Measurements from ENCODE around the gene SUMO1. TPM values are rescaled to one million over a fixed set of nuclear protein-coding genes. Genes with fewer than 3 reads are reported as not detected.

The SUMO1 gene
- total and polyA plus RNA-seq, 7 experiments from 2014 or later, result 48.1 to 186 (median 66.3) TPM

GRCh38 chr2:202164411-202164810, 74.0 kb downstream of the SUMO1 start:
- no peaks in the 10 kb centered on the region for H3K36me3 Mint-ChIP-seq

DNA sequence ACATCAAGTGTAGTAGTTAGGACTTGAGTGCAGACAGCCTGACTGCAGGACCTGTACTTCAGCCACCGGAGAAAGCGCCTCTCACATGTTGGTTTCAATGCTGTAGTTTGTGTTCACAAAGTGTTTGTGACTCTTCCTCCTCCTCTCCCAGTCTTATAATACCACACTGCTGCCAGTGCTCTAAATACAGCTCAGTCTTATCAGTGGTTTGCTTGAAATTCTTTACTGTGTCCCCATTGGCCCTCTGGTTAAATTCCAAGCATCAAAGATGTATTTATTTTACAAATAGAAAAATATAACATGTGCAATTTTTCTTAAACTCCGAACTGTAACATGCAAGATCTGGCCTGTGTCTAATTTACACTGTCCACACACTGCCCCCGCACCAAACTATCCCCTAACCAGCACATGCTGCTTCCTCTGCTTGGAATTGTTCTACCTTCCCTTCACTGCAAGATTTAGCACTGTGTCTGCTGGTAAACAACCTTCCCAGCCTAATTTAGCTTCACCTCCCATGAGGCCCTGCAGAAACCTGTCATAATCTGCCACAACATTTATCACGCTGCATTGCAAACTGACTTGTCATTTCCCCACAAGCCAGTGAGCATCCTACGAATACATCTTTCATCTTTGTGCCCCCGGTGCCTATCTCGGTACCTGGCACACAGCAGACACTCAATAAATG, 77.1 kb downstream of the SUMO1 start:
- no peaks in the 10 kb centered on the region for H3K36me3 Mint-ChIP-seq
- Histone ChIP-seq H3K27me3 (ENCODE audit: control insufficient read depth in 2 of 2, insufficient read depth in 2 of 2, low read length in 2 of 2) (no peaks in the 10 kb centered on the region), H3K27ac (ENCODE audit: low read depth, low read length) (no peak overlapping the region), H3K4me1 (ENCODE audit: control insufficient read depth in 2 of 2, insufficient read depth in 2 of 2, low read length in 2 of 2) (no peaks in the 10 kb centered on the region), H3K4me3 (ENCODE audit: low read length) (no peak overlapping the region), H3K9me3 (ENCODE audit: control insufficient read depth in 2 of 3, low read length in 3 of 3) (no peaks in the 10 kb centered on the region), H3K36me3 (ENCODE audit: control insufficient read depth in 2 of 3, insufficient read depth in 3 of 3, low read length in 3 of 3) (no peaks in the 10 kb centered on the region)
- no peak overlapping the region for H3K4me3 Mint-ChIP-seq
- POLR2A ChIA-PET, result no interaction called here
- ATAC-seq, result no peak
- intact Hi-C loops (cut with micrococcal nuclease), result no loop called here
- CTCF ChIA-PET, result interaction anchor here (0.6 kb wide), 1 partner anchor 17 kb away, joined by 3 read pairs; no protein-coding TSS in a partner anchor
- no peaks in the 10 kb centered on the region for H3K9me3 Mint-ChIP-seq
- peaks cover 0 to 3% (median 0%) of the 10 kb centered on the region in 7 donors for H3K4me1 Mint-ChIP-seq
- H3K27ac Mint-ChIP-seq, result no peak overlapping the region
- no peak for DNase-seq
- peaks cover 0 to 7% (median 5%) of the 10 kb centered on the region in 5 donors for H3K27me3 Mint-ChIP-seq

More at GRCh38 chr2:202164411-202164810, 74.0 kb downstream of the SUMO1 start:
- Mint-ChIP-seq H3K9me3 (no peaks in the 10 kb centered on the region), H3K27ac (no peak overlapping the region), H3K27me3 (no peaks in the 10 kb centered on the region), H3K4me1 (peaks cover 0 to 3% (median 0%) of the 10 kb centered on the region in 7 donors), H3K4me3 (no peak overlapping the region)
- POLR2A ChIA-PET, result no interaction called here
- Histone ChIP-seq H3K27ac (ENCODE audit: low read depth, low read length) (no peak overlapping the region), H3K27me3 (ENCODE audit: control insufficient read depth in 2 of 2, insufficient read depth in 2 of 2, low read length in 2 of 2) (no peaks in the 10 kb centered on the region), H3K9me3 (ENCODE audit: control insufficient read depth in 2 of 3, low read length in 3 of 3) (no peaks in the 10 kb centered on the region), H3K4me1 (ENCODE audit: control insufficient read depth in 2 of 2, insufficient read depth in 2 of 2, low read length in 2 of 2) (no peaks in the 10 kb centered on the region), H3K36me3 (ENCODE audit: control insufficient read depth in 2 of 3, insufficient read depth in 3 of 3, low read length in 3 of 3) (no peaks in the 10 kb centered on the region), H3K4me3 (ENCODE audit: low read length) (no peak overlapping the region)
- intact Hi-C loops (cut with micrococcal nuclease), result no loop called here
- DNase-seq (no peak), ATAC-seq (no peak)
- CTCF ChIA-PET, result no interaction called here

- H3K36me3 ChIP-seq (ENCODE audit: control insufficient read depth in 2 of 3, insufficient read depth in 3 of 3, low read length in 3 of 3), result no peaks in the 10 kb centered on the region
- H3K4me1 ChIP-seq (ENCODE audit: control insufficient read depth in 2 of 2, insufficient read depth in 2 of 2, low read length in 2 of 2), result no peaks in the 10 kb centered on the region
- ChIA-PET POLR2A (no interaction called here), CTCF (no interaction called here)
- H3K4me1 Mint-ChIP-seq, result peaks cover 0 to 3% (median 0%) of the 10 kb centered on the region in 7 donors
- H3K27ac Mint-ChIP-seq, result no peak overlapping the region
- H3K4me3 ChIP-seq (ENCODE audit: low read length), result no peak overlapping the region
- ATAC-seq (no peak), DNase-seq (no peak)
- H3K4me3 Mint-ChIP-seq, result no peak overlapping the region
- H3K27me3 ChIP-seq (ENCODE audit: control insufficient read depth in 2 of 2, insufficient read depth in 2 of 2, low read length in 2 of 2), result no peaks in the 10 kb centered on the region
- H3K27ac ChIP-seq (ENCODE audit: low read depth, low read length), result no peak overlapping the region
- intact Hi-C loops (cut with micrococcal nuclease), result no loop called here
- no peaks in the 10 kb centered on the region for H3K36me3 Mint-ChIP-seq
- no peaks in the 10 kb centered on the region for H3K9me3 Mint-ChIP-seq
- H3K9me3 ChIP-seq (ENCODE audit: control insufficient read depth in 2 of 3, low read length in 3 of 3), result no peaks in the 10 kb centered on the region
- peaks cover 0 to 11% (median 8%) of the 10 kb centered on the region in 5 donors for H3K27me3 Mint-ChIP-seq
These were observed 79.6 kb downstream of the SUMO1 start for GRCh38 chr2:202158796-202159195.

GRCh38 chr2:202157211-202157990, 81.0 kb downstream of the SUMO1 start:
- ATAC-seq, result no peak
- Histone ChIP-seq H3K9me3 (ENCODE audit: control insufficient read depth in 2 of 3, low read length in 3 of 3) (no peaks in the 10 kb centered on the region), H3K27me3 (ENCODE audit: control insufficient read depth in 2 of 2, insufficient read depth in 2 of 2, low read length in 2 of 2) (no peaks in the 10 kb centered on the region), H3K27ac (ENCODE audit: low read depth, low read length) (no peak overlapping the region), H3K36me3 (ENCODE audit: control insufficient read depth in 2 of 3, insufficient read depth in 3 of 3, low read length in 3 of 3) (no peaks in the 10 kb centered on the region), H3K4me3 (ENCODE audit: low read length) (no peak overlapping the region), H3K4me1 (ENCODE audit: control insufficient read depth in 2 of 2, insufficient read depth in 2 of 2, low read length in 2 of 2) (no peaks in the 10 kb centered on the region)
- no peak overlapping the region for H3K4me3 Mint-ChIP-seq
- no peak for DNase-seq
- H3K9me3 Mint-ChIP-seq, result peaks cover 0 to 3% (median 0%) of the 10 kb centered on the region in 11 donors
- intact Hi-C loops (cut with micrococcal nuclease), result no loop called here
- H3K4me1 Mint-ChIP-seq, result peaks cover 0 to 3% (median 0%) of the 10 kb centered on the region in 7 donors
- ChIA-PET POLR2A (no interaction called here), CTCF (no interaction called here)
- H3K27ac Mint-ChIP-seq, result no peak overlapping the region
- no peaks in the 10 kb centered on the region for H3K36me3 Mint-ChIP-seq
- H3K27me3 Mint-ChIP-seq, result peaks cover 0 to 15% (median 11%) of the 10 kb centered on the region in 5 donors

Other genes with a start within 250 kb of the SUMO1 start
- gene FZD7, start 204.7 kb downstream of the SUMO1 start, total RNA-seq, result under 1 TPM; 0.27 to 0.99 (median 0.43) TPM
- under 1 TPM in 1 of 2 donors, not detected in 1; 0.17 TPM for gene FZD7, start 204.7 kb downstream of the SUMO1 start, polyA plus RNA-seq
- not detected for gene KIAA2012, start 165.3 kb downstream of the SUMO1 start, total RNA-seq
- gene KIAA2012, start 165.3 kb downstream of the SUMO1 start, polyA plus RNA-seq, result not detected
- gene NOP58, start 27.2 kb upstream of the SUMO1 start, total RNA-seq, result 100 to 1,000 TPM; 105 to 259 (median 110) TPM
- 100 to 1,000 TPM in 1 of 2 donors, 10 to 100 TPM in 1; 90.8 to 103 TPM for gene NOP58, start 27.2 kb upstream of the SUMO1 start, polyA plus RNA-seq
- 10 to 100 TPM in 4 of 5 experiments, 1 to 10 TPM in 1; 8.0 to 33.1 (median 15.2) TPM for gene BMPR2, start 137.7 kb upstream of the SUMO1 start, total RNA-seq
- 1 to 10 TPM; 4.6 to 6.0 TPM for gene BMPR2, start 137.7 kb upstream of the SUMO1 start, polyA plus RNA-seq